ENCODE results near the gene SRSF9. TPM values are rescaled to one million over a fixed set of nuclear protein-coding genes. Genes with fewer than 3 reads are reported as not detected.

SRSF9 gene
- total RNA-seq, 2 donors from 2014 or later: 41.0 to 83.5 TPM

DNA sequence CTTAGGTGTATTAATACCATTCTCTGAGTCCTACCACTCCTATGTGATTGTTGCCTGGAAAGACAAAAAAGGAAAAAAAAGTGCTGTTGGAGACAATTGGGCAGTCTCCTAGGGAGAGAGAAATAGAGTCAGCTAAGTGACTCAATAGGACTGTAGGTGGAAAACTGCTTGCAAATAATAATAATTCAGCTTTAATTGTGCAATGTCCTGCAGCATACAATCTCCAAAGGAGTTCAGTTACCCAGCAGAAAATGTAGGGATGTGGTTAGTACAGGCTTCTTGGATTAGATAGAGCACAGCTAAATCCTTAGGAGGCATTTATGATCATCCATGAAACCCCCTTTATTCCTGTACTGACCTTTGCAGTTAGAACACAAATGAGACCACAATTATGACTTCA is 3.0 kb upstream of the SRSF9 start:
- no peak for TF ChIP-seq CTCF (IDR thresholded peaks at IDR 0.05)
- Histone ChIP-seq H3K36me3 (no peaks in the 10 kb centered on the region), H3K4me3 (no peak overlapping the region), H3K4me1 (ENCODE audit: control insufficient read depth in 1 of 2, low read depth in 2 of 2) (peaks cover 7 to 33% of the 10 kb centered on the region in 2 donors), H3K9me3 (no peaks in the 10 kb centered on the region), H3K27me3 (replicated peaks; ENCODE audit: insufficient read depth) (no peaks in the 10 kb centered on the region), H3K27ac (no peak overlapping the region)
- ATAC-seq (ENCODE audit: insufficient number of reproducible peaks, low FRiP score, low read depth) (no peak), DNase-seq (ENCODE audit: low spot score) (no peak)

DNA sequence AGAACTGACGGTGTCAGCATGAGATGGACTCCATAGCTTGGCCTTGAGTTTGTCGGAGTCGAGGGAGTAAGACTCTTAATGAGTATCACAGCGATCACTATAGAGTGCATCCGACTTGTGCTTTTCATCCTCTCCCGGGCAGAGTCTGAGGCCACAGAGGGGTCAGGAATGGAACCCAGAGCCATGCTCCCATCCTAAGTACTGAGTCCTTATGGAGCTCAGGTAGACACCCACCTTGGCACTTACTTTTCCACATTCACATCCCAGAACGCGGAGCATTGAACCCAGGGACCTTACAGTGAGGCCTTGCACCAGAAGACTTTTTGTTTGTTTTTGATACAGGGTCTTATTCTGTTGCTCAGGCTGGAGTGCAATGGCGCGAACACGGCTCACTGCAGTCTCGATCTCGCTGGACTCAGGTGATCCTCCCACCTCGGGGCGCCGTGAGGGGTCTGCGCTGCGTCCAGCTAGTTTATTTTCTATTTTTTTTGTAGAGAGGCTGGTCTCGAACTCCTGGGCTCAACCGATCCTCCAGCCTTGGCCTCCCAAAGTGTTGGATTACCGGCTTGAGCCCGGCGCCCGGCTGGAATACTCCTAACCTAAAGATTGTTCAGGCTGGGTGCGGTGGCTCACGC is 719 bp upstream of the SRSF9 start:
- peaks cover 12 to 48% of the 10 kb centered on the region in 2 donors for H3K4me1 ChIP-seq (ENCODE audit: control insufficient read depth in 1 of 2, low read depth in 2 of 2)
- no peaks in the 10 kb centered on the region for H3K27me3 ChIP-seq (replicated peaks; ENCODE audit: insufficient read depth)
- no peak for TF ChIP-seq CTCF (IDR thresholded peaks at IDR 0.05)
- peak overlapping the region; percentile 98 for H3K4me3 ChIP-seq
- DNase-seq (ENCODE audit: low spot score): no peak
- peaks cover 6% of the 10 kb centered on the region for H3K36me3 ChIP-seq
- H3K27ac ChIP-seq: peak overlapping the region; percentile 79 to 87
- H3K9me3 ChIP-seq: no peaks in the 10 kb centered on the region
- ATAC-seq (ENCODE audit: insufficient number of reproducible peaks, low FRiP score, low read depth): no peak

- H3K9me3 ChIP-seq: no peaks in the 10 kb centered on the region
- peaks cover 20% of the 10 kb centered on the region for H3K36me3 ChIP-seq
- no peak for TF ChIP-seq CTCF (IDR thresholded peaks at IDR 0.05)
- peak overlapping the region; percentile 98 for H3K4me3 ChIP-seq
- peak overlapping the region; percentile 79 to 87 for H3K27ac ChIP-seq
- ATAC-seq (ENCODE audit: insufficient number of reproducible peaks, low FRiP score, low read depth) (no peak), DNase-seq (ENCODE audit: low spot score) (no peak)
- H3K27me3 ChIP-seq (replicated peaks; ENCODE audit: insufficient read depth): no peaks in the 10 kb centered on the region
- peaks cover 12 to 36% of the 10 kb centered on the region in 2 donors for H3K4me1 ChIP-seq (ENCODE audit: control insufficient read depth in 1 of 2, low read depth in 2 of 2)
Observed at GRCh38 chr12:120468821-120469449, 613 bp downstream of the SRSF9 start.

DNA sequence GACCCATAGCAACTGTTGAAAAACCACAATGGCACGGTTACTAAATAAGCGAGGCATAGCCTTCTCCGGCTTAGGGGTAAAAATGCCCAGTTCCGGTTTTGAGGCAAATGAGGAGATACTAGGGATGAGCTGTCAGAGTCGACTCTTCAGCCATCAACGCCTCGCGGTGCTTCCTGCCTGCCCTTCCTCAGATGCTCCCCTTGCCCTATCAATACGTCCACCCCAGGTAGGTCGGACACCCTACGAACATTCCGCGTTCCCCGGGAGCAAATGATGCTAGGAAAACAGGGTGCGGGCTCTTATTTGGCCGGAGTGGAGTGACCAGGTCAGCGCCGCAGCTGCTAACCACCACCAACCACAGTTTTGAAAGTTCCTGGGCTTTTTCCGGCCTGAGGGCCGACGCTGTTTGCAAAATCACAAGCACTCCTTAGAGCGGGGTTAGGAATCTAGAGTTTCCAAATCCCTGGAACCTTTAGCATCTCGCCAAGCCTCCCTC is 1.2 kb downstream of the SRSF9 start:
- Histone ChIP-seq H3K36me3 (peaks cover 25% of the 10 kb centered on the region), H3K27me3 (replicated peaks; ENCODE audit: insufficient read depth) (no peaks in the 10 kb centered on the region), H3K9me3 (no peaks in the 10 kb centered on the region), H3K4me3 (peak overlapping the region; percentile 98), H3K27ac (peak overlapping the region; percentile 79 to 87), H3K4me1 (ENCODE audit: control insufficient read depth in 1 of 2, low read depth in 2 of 2) (peaks cover 12 to 36% of the 10 kb centered on the region in 2 donors)
- ATAC-seq (ENCODE audit: insufficient number of reproducible peaks, low FRiP score, low read depth) (no peak), DNase-seq (ENCODE audit: low spot score) (no peak)
- TF ChIP-seq CTCF (IDR thresholded peaks at IDR 0.05): no peak

- DNase-seq (ENCODE audit: low spot score) (no peak), ATAC-seq (ENCODE audit: insufficient number of reproducible peaks, low FRiP score, low read depth) (no peak)
- Histone ChIP-seq H3K27ac (no peak overlapping the region), H3K27me3 (replicated peaks; ENCODE audit: insufficient read depth) (no peaks in the 10 kb centered on the region), H3K9me3 (no peaks in the 10 kb centered on the region), H3K4me3 (no peak overlapping the region), H3K36me3 (peaks cover 33% of the 10 kb centered on the region), H3K4me1 (ENCODE audit: control insufficient read depth in 1 of 2, low read depth in 2 of 2) (peaks cover 12 to 36% of the 10 kb centered on the region in 2 donors)
- TF ChIP-seq CTCF (IDR thresholded peaks at IDR 0.05): no peak
Observed at GRCh38 chr12:120467439-120467838, 2.1 kb downstream of the SRSF9 start.
